ENCODE data around the gene ZRSR2.

DNA sequence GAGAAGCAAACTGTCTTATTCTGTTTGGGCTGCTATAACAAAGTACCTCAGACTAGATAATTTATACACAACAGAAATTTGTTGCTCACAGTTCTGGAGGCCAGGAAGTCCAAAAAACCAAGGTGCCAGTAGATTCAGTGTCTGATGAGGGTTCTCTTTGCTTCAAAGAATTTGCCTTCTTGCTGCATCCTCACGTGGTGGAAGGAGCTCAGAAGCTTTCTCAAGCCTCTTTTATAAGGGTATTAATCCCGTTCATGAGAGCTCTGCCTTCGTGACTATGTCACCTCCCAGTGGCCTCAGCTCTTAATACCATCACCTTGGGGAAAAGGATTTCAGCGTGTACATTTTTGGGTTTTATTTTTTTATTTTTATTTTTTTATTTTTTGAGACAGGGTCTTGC, 32.1 kb upstream of the ZRSR2 start:
- TF ChIP-seq, protein P1, sequence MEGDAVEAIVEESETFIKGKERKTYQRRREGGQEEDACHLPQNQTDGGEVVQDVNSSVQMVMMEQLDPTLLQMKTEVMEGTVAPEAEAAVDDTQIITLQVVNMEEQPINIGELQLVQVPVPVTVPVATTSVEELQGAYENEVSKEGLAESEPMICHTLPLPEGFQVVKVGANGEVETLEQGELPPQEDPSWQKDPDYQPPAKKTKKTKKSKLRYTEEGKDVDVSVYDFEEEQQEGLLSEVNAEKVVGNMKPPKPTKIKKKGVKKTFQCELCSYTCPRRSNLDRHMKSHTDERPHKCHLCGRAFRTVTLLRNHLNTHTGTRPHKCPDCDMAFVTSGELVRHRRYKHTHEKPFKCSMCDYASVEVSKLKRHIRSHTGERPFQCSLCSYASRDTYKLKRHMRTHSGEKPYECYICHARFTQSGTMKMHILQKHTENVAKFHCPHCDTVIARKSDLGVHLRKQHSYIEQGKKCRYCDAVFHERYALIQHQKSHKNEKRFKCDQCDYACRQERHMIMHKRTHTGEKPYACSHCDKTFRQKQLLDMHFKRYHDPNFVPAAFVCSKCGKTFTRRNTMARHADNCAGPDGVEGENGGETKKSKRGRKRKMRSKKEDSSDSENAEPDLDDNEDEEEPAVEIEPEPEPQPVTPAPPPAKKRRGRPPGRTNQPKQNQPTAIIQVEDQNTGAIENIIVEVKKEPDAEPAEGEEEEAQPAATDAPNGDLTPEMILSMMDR (IDR thresholded peaks at IDR 0.05 in 4 of 5, conservative IDR thresholded peaks at IDR 0.05 in 1 of 5) = no peak
- TF ChIP-seq POLR2A (IDR thresholded peaks at IDR 0.05) = no peak

All from gastrocnemius medialis (tissue), 4 donors.